Fibroblast of peridontal ligament (primary cell): ENCODE results near the gene CDX1.

ENCODE experiments used
- DNase-seq: peaks from one replicate; pipeline ENCODE4 v3.0.0-alpha.2; 2010; ENCODE audit errors: extremely low read depth

The CDX1 gene

DNA sequence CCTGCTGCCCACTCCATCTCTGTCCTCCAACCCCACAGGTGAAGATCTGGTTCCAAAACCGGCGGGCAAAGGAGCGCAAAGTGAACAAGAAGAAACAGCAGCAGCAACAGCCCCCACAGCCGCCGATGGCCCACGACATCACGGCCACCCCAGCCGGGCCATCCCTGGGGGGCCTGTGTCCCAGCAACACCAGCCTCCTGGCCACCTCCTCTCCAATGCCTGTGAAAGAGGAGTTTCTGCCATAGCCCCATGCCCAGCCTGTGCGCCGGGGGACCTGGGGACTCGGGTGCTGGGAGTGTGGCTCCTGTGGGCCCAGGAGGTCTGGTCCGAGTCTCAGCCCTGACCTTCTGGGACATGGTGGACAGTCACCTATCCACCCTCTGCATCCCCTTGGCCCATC lies 16.9 kb downstream of the CDX1 start:
- no peak for DNase-seq

DNA sequence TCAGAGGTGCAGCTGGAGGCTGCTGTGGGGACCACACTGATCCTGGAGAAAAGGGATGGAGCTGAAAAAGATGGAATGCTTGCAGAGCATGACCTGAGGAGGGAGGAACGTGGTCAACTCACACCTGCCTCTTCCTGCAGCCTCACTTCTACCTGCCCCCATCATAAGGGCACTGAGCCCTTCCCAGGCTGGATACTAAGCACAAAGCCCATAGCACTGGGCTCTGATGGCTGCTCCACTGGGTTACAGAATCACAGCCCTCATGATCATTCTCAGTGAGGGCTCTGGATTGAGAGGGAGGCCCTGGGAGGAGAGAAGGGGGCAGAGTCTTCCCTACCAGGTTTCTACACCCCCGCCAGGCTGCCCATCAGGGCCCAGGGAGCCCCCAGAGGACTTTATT lies 17.4 kb downstream of the CDX1 start:
- DNase-seq: no peak

DNA sequence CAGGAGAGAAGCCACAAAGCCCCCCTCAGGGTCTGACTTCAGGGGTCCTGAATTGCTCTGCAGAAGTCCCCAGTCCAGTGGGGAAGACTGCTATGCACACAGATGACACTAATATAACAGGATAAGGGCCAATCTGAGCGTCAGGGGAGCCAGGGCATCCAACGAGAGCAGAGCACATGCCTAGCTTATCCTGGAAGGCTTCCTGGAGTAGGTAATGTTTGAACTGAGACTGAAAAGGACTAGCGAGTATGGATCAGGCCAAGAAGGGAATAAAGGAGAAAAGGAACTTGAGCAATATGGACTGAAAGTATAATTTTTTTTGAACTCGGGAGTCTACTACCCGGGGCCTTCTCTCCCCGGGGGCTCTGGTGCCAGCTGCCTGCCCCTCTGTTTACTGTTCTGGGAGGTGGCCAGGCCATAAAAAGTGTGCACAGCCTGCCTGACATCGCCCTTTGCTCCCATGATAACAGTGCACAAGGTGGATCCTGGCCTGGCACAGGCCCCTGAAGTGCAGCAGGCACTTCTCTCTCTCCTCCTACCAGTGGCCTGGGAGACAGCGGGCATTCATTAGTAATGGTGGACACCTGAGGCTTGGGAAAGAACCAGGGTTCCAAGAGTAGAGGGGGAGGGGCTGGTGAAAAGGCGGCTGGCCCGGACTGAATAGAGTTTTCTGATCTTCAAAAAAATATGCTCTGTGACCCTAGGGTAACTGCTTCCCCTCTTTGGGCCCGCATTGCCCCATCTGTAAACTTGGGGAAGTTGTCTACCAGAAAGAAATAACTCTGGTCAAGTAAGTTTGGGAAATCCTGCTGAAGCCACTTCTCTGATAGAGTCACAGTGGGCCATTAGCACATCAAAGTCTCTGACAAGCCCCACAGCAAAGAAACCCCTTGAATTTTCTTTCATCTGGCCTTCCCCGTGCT lies 18.7 kb downstream of the CDX1 start:
- no peak for DNase-seq

DNA sequence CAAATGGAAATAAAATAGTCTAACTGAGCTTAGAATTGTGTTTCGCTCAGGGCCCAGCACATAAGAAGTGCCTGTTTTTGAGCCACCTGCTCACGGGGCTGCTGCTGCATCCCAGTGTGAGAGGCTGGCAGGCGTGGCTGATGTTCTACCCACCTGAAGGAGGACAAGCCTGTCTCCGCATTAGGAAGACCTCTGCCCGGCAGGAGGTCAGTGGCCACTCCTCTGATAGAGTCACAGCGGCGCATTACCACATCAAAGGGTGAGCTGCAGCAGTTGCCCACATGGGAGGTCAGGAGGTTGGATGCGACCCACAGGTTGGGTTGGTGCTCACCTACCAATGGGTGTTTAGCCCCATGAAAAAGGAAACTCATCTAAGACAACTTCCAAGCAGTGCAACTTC lies 19.6 kb downstream of the CDX1 start:
- no peak for DNase-seq

DNA sequence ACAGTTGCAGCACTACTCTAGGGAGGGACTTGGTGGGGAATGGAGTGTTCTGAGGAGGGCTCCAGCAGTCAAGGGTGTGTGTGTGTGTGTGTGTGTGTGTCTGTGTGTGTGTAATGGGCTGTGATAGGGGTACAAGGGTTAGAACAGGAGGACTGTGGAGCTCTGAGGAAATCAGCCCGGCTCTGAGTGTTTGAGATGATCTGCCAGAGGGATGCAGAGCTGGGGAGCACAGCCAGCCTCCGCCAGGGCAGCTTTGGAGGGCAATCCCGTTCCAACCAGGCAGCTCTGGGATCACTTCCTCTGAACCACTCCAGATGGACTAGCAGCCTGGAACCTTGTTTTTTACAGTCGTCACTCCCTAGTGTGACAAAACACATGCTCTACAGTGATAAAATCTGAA lies 20.3 kb downstream of the CDX1 start:
- DNase-seq: no peak

DNA sequence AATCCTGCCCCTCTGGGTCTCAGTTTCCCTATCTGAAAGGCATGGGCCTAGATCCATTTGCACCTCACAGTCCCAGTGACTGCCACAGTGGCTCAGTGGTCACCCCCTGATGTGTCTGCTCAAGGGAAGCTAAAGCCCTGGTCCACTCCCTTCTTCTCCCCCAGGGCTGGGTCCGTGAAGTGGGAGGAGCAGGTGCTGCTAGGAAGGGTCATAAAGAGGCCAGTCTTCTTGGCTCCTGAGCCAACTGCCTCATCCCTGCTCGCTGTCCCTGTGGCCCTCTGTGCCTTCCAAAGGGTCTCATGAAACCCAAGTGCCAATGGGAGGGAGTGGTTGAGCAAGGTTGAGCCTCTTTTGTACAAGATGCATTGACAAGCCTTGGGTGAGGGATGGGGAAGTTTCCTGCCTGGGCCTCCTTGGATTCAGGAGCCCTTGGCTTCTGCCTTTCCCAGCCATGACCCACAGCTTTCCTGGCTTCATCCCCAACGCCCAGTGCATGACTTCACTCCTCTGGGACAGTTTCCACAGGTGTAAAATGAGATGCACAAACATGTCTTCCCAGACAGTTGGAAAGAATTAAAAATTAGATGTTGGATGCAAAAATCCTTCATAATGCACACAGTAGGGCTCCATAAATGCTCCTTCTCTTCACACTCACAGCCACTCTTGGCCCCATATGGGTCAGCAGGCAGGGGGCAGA lies 21.7 kb downstream of the CDX1 start:
- DNase-seq: no peak

DNA sequence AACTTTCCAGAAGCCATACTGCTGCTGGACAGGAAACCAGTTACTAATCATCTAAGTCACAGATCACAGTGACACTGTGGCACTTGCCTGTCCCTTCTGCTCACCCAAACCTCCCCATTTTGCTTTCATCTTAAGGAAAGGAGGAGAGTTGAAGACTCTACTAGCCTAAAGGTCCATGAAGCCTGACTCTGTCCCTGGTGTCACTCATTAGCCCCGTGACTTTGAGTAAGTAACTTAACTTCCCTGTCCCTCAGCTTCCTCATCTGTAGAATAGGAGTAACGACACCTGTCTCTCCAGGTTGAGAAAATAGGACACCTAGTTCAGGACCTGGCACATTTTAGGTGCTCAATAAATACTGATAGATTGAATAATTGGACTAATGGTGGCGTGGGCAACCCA lies 22.7 kb downstream of the CDX1 start:
- no peak for DNase-seq

DNA sequence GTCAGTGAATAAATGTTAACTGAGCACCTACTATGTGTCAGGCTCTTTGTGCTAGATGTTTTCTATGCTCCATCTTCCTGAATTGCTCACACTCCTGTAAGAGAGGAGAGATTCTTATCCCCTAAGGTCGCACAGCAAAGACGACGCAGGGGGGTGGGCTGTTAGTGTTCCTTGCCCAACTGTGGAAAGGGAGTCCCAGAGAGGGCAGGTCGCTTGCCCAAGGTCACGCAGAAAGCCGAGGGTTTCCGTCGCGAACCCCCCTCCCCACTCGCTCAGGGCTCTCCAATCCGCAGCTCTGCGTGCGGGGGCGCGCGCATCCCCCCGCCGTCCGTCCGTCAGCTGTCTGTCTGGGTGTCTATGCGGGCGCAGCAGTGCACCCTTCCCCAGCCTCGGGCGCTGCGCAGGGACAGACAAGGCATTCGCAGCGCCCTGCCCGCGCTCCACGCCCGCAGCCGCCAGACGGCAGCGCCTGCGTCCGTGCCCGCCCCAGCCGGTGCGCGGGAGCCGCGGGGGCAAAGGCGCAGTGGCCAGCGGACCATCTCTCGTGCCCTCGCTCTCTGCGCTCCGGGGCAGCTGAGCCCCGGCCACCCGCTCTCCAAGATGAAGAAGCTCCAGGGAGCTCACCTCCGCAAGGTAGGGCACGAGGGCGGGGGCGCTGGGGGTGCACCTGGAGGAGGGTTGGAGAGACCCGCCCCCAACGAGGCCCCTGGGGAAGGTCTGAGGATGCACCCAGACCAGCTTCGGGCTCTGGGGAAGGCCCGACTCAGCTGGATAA lies 23.3 kb downstream of the CDX1 start, which contains the start of gene SLC6A7:
Gene SLC6A7 (plus strand): TSS at position 335 of the 775 bp plus-strand sequence. CDS start 266 bp downstream, at position 601.
- no peak for DNase-seq

DNA sequence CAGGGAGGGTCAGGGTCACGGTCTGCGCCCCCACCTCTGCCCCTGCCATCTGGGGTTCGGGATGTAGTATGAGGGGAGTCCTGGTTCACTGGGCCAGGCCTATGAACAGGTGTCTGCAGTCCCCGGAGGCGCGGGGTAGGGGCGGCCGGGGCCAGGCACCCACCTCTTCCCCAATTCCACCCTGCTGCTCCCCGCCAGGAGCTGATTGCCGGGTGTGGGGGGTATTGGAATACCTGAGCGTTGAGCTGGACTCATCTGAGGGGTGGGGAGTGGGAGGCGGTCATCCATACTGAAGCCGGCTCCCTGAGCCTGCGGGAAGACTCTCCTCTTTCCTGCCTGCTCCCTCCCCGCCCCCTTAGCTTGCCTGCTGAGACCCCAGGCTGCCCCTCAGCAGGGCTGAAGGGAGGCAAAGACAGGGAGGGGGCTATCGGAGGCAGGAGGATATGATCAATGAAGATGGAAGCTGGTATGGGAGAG lies 24.0 kb downstream of the CDX1 start:
- DNase-seq: no peak

DNA sequence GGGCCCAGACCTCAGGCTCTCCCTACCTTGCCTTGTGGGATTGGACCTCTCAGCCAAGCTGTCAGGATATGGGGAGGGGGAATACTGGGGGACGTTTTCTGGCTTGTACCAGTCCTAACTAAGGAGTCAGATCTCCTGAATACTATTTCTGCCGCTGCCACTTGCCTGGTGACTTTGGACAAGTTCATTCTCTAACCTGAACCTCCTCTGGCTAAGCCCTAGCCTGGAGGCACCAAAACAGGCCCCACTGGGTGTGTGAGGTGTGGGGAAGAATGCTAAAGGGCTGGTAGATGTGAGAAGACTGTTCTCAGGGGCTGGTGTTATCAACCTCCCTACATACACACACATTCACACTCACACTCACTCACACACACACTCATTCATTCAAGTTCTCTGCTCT lies 24.4 kb downstream of the CDX1 start:
- no peak for DNase-seq

DNA sequence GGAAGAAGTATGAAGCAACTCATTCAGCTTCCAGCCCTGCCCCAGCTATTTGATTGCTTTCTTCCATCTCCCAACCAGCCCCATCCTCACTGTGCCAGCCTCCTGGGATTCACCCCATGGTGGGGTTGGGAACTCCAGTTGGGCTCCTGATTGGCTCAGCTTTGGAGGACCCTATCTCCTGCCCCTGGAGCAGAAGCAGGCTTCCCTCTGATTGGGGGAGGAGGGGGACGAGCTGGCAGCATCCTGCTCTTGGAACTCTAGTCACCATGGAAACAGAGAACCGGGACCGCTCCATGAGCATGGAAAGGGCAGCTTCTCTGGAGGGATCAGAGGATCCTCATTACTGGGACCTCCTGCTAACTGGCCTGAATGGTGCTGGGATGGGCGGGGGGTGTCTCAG lies 25.9 kb downstream of the CDX1 start:
- DNase-seq: no peak

DNA sequence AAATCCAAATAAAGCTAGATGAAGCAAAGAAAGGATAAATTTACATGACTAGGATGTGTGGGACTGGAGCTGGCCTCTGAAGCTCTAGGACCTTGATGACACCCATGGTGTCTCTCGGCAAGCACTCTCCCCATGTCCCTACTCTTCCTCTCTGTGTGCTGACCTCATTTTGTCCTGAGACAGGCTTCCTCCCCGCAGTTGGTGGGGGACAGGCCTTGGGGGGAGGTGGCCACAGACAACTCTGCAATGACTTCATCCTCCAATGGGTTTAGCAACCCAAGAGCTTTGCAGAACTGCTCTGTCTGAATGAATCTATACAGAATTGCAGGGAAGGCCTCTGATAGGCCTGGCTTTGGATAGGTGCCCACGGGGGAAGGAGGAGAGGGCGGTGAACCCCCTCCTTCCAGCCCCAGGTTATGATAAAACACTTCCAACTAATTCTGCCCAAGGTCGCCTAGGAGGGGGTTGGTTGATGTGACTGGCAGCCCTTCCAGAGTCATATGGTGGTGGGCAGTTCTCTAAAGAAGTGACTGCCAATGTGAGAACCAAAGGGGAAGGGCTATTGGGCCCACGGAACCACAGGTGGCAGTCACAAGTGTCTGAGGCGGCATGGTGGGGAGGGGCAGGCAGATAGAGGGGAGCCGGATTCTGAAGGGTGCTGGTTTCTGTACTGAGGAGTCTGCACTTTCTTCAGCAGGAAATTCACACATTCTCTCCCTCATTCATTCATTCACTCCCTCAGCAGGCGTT lies 29.3 kb downstream of the CDX1 start:
- DNase-seq: no peak

DNA sequence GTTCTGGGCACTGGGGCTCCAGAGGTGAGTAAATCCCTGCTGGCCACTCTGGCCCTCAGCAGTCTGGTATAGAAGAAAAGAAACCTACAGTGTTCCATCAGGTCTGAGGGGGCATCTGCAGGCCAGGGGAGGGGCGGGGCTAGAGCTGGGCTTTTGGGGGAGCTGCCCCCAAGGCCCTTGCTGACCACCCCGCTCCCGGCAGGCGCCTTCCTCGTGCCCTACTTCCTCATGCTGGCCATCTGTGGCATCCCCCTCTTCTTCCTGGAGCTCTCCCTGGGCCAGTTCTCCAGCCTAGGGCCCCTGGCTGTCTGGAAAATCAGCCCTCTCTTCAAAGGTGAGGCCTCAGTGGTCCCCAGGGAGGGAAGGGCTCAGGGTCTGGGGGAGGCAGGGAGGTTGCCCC lies 29.9 kb downstream of the CDX1 start:
- no peak for DNase-seq

DNA sequence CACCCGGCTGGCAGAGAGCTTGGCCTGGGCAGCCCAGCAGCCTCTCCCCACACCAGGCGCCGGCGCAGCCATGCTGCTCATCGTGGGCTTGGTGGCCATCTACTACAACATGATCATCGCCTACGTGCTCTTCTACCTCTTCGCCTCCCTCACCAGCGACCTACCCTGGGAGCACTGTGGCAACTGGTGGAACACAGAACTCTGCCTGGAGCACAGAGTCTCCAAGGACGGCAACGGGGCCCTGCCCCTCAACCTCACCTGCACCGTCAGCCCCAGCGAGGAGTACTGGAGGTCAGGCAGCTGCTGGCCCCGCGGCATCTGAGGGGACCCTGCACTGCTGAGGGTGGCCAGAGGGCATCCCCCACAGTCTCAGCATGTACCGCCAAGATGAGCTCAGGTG lies 30.4 kb downstream of the CDX1 start:
- DNase-seq: no peak

DNA sequence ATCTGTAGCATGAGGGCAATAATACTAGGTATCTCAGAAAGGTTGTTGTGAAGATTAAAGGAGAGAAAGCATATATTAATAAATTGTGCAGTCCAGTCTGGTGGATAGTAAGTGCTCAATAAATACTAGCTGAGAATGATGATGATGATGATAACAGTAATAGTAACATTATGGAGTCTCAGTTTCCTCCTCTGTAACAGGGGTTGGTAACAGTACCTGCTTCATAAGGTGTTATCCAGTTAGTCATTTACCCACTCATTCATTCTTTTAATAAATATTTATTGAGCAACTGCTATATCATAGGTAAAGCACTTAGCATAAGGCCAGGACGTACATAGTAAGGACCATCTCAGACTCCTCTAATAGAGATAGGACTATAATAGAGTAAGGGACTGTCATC lies 30.9 kb downstream of the CDX1 start:
- no peak for DNase-seq

DNA sequence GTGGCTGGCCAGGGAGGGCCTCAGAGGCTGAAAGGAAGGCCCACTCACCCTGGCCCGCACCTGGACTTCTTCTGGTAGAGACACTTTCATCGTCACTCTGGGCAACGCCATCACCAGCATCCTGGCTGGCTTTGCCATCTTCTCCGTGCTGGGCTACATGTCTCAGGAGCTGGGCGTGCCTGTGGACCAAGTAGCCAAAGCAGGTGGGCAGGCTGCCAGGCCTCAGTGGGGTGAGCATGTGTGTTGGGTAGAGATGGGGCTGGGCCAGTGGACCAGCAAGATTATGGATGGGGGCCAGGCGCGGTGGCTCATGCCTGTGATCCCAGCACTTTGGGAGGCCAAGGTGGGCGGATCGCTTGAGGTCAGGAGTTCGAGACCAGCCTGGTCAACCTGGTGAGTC lies 35.9 kb downstream of the CDX1 start:
- no peak for DNase-seq

DNA sequence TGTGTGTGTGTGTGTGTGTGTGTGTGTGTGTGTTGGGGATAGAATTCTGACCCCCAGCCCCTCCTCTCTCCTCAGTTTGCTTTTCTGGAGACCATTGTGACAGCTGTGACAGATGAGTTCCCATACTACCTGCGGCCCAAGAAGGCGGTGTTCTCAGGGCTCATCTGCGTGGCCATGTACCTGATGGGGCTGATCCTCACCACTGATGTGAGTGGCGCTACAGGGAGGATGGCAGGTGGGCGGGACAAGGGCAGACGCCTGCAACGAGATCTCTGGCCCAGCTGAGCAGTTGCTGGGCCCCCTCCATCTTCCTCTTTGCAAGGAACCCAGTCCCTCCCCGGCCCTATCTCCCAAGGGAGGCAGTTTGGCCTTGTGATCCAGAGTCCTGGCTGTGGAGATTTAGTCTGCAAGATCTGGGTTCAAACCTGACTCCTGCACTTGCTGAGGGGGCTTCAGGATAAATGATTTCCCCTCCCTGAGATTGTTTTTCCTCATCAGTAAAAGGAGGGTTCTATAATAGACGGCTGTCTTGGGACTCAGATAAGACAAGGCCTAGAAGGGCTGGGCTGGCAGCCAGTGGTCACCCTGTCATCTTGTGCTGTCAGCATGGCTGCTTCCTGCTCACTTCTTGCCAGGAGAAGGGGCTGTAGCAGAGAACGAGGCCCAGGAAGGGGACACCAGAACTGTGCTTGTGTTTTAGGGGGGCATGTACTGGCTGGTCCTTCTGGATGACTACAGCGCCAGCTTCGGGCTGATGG lies 37.4 kb downstream of the CDX1 start:
- DNase-seq: no peak

DNA sequence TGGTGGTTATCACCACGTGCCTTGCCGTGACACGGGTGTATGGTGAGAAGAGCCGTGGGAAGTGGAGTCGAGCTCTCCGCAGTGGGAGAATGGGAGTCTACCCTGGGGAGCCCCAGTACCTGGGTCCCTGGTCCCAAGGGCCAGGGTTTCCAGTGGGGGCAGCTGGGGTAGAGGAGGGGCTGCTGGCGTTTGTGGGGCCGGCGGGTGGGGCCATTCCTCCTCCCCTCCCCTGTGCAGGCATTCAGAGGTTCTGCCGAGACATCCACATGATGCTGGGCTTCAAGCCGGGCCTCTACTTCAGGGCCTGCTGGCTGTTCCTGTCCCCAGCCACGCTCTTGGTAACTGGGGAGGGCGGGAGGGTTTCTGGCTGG lies 38.0 kb downstream of the CDX1 start:
- DNase-seq: no peak

DNA sequence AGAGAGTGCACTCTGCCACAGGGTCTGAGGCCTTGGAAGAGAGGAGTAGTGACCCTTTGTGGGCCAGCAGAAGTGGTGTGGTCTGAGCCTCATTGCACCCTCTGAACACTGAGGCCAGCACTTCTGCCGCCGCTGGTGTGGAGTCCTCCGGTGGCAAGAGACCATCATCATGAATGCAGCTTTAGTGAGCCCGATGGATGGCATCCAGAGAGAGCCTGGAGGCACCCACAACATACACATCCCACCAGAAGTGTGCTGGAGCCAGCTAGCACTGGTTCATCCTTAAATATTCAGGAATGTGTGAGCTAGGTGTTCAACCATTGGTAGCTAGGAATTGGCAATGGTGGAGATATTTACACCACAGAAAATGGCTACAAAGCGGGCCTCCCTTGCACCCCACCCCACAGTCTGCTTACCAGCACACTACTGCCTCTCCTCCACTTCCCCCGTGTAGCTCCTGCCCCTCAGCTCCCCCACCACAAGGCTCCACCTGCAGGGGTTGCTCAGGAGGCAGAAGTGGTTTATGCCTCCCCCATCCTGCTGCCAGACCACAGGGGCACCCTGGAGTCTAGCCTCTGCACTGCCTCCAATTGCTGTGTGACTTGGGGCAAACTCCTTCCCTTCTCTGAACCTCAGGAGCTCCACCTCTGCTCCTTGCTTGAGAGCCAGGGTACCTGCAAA lies 39.7 kb downstream of the CDX1 start:
- no peak for DNase-seq

DNA sequence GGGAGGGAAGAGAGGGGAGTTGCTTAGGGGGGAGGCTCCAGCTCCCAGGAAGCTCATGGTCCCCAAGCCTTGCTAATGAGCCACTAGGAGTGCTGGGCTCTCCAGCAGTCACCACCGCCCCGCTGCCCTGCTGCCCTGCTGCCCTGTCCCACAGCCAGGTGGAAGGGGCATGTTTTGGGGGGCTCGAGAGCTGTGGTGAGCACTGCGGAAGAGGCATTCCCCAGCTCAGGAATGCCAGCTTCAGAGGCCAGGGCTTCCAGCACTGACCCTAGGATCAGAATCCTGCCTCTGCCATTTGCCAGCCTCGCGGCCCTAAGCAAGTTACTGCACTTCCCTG lies 40.2 kb downstream of the CDX1 start:
- DNase-seq: no peak
